GM21737 (cell line): Measurements from ENCODE around the gene INPP5F.
A peak's percentile ranks its signal among the peaks of the same experiment; 100 is the strongest.
"Not testable (repeated sequence)": the region's sequence is repeated elsewhere in the genome, so short reads cannot be mapped to it uniquely, and the experiment has no call there.

Experiments
- ATAC-seq: cut with Tn5 transposase; IDR thresholded peaks from one replicate; pipeline ENCODE4 v1.9.1; 2021; ENCODE audit warnings: mild to moderate bottlenecking, moderate library complexity; ENCODE audit not compliant: unreplicated experiment

INPP5F gene

DNA sequence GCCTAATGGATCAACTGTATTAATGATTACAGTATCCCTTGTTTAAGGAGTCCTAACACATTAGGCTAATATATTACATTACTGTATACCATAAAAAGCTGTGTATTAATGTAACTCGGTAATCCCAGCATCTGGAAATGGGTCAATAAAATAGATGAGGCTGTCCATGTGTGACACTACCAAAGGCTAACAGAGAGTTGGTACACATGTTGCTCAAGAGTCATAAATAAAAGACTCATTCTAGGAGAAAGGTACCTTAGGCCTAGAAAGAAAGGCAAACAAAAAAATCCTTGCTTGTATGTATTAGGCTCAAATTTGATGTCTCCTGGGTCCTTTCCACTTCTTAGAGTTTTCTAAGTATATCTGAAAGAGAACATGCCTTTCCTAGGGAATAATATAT, 132.2 kb downstream of the INPP5F start:
- no peak for ATAC-seq

DNA sequence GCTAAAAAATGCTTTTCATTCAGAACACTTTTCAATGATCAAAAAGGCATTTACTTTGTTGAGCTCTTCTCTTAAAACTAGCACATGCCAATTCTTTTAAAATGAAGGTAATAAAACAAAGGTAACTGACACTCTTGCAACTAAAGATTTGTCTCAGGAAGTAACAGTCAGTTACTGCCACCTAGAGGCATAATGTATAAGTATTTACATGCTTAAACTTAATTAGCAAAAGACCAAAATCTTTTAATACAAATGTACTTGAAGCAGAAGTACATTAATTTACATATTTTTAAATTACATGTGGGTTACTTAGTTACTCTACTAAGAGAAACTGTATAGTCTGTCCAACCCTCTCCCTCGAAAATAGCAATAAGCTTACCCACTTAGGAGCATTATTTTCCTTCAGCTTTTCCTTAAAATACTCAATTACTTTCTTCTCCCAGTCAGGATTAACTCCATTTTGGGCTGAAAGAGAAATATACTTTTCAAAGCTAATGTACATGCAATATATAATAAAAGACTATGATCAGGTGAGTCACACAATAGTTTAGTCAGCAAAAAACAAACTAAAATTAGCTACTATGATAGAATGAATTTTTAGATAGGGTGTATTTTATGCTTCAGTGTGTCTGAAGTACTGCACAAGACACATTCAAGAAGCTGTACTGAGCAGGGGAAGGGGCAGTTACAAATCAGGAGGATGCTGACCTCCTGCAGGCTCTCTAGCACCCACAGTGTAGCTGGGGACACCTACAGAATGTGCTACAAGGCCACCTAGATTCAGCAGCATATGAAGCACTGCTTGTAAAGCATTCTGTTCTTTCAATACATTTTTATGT, 133.8 kb downstream of the INPP5F start:
- no peak for ATAC-seq

GRCh38 chr10:119860866-119861607, 135.2 kb downstream of the INPP5F start:
- ATAC-seq: no peak

DNA sequence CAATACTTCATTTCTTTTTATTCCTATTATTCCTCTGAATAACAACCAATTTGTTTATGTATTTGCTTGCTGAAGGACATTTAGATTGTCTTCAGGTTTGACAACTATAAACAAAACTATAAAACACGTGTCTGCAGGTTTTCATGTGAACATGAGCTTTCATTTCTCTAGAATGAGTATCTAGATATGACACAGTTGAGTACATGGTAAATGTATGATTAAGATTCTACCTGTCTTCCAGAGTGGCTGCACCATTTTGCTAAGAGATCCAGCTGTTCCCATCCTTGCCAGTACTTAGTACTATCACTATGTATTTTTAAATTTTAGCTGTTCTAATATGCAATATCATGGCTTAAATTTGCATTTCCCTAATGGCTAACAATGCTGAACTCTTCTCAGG, 136.7 kb downstream of the INPP5F start:
- no peak for ATAC-seq

GRCh38 chr10:119863951-119864565, 138.2 kb downstream of the INPP5F start:
- ATAC-seq: no peak

- no peak for ATAC-seq
These were observed 139.9 kb downstream of the INPP5F start for GRCh38 chr10:119865699-119866240.

- ATAC-seq: no peak
These were observed 141.5 kb downstream of the INPP5F start for GRCh38 chr10:119867317-119867716.

- ATAC-seq: not testable (repeated sequence)
These were observed 143.5 kb downstream of the INPP5F start for GRCh38 chr10:119869398-119869797.

DNA sequence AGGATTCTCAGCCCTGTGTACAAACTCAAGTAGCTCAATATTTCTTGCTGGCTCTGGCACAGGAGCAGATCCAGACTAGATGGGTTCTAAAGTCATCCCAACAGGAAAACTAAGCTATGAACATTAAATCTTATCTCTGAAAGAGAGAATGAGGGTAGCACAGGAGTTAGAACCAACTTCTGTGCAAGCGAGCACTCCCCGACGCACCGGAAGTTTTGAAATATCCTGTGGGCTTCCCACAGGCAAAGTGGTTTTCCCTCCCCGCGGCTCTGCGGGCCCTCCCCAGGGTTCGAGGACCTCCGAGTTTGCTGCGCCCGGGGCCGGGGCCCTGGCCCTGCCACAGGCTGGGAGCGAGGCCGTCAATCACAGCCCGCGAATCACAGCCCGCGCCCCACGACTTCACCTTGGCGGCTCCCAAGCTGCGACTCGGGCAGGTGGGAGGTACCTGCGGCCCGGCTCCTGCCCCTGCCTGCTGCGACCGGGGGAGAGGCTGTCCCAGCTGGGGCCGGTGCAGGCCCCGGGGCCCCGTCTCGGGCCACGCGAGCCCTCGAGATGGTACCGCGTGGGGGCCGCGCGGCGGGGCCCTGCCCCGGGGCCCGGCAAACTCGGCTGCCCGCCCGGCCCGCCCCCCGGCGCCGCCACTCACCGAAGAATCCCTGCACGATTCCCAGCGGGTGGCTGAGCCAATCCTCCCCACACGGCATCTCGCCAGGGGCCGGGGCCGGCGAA, 146.2 kb downstream of the INPP5F start:
- peak; percentile 36 for ATAC-seq

- peak; percentile 22 for ATAC-seq
These were observed 146.7 kb downstream of the INPP5F start, which contains the start of gene MCMBP for GRCh38 chr10:119872610-119872859. TSS of gene MCMBP (minus strand) at chr10:119872843. CDS start at chr10:119872584, 259 bp downstream.

DNA sequence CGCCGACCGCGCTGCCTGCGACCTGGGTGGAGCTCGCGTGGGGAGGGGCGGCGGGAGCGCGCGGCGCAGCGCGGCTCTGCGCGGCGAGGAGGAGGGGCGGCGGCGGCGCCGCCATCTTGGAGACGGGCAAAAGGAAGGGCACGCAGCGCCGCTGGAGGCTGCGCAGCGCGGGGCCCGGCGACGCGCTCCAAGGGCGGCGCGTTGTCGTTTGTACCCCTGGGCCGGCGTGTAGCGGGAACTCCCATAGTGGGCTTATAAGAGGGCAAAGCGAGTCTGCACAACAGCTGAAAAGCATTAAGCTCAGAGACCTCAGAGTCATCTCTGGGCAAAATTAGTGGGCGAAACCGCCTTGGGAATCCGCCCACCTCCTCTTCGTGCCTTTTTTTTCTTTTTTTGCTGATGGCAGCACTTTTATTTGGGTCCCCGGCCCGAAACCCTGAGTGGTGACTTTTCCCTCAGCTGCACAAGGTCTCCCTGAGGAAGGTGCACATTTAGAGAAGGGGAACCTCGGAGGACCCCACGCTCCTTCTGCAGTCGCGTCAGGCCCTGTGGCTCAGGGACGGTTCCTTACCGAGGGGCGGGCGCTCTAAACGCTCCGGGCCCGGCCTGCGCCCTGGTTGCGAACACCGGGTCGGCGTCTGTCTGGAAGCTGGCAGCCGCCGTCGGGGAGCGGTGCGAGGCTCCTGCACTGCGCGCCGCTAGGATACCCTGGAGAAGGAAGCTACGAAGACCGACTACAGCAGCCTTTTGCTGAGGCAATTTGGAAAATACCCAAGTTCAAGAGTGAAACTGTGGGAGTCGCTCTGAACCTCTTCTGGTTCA, 147.2 kb downstream of the INPP5F start:
- peak; percentile 91 for ATAC-seq

GRCh38 chr10:119878524-119878923, 152.7 kb downstream of the INPP5F start:
- ATAC-seq: no peak
